Measurements from ENCODE around the gene TAP2. TPM values are rescaled to one million over a fixed set of nuclear protein-coding genes. Genes with fewer than 3 reads are reported as not detected.

The TAP2 gene
- total and polyA plus RNA-seq, 2 experiments from 2014 or later, result 4.9 to 102 TPM

GRCh38 chr6:32847795-32848194 lies 9.3 kb upstream of the TAP2 start (continued):
- TF ChIP-seq, protein P1, sequence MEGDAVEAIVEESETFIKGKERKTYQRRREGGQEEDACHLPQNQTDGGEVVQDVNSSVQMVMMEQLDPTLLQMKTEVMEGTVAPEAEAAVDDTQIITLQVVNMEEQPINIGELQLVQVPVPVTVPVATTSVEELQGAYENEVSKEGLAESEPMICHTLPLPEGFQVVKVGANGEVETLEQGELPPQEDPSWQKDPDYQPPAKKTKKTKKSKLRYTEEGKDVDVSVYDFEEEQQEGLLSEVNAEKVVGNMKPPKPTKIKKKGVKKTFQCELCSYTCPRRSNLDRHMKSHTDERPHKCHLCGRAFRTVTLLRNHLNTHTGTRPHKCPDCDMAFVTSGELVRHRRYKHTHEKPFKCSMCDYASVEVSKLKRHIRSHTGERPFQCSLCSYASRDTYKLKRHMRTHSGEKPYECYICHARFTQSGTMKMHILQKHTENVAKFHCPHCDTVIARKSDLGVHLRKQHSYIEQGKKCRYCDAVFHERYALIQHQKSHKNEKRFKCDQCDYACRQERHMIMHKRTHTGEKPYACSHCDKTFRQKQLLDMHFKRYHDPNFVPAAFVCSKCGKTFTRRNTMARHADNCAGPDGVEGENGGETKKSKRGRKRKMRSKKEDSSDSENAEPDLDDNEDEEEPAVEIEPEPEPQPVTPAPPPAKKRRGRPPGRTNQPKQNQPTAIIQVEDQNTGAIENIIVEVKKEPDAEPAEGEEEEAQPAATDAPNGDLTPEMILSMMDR (conservative IDR thresholded peaks at IDR 0.05; ENCODE audit: low read depth in 2 of 2), result no peak
- TF ChIP-seq STAT1 (IDR thresholded peaks at IDR 0.05; ENCODE audit: unreplicated experiment) (no peak), EZH2phosphoT487 (IDR thresholded peaks at IDR 0.05; ENCODE audit: unreplicated experiment) (no peak), CREB1 (CRISPR knock-in tag; IDR thresholded peaks at IDR 0.05; ENCODE audit: low read depth) (no peak), JUNB (IDR thresholded peaks at IDR 0.05; ENCODE audit: unreplicated experiment) (no peak)

DNA sequence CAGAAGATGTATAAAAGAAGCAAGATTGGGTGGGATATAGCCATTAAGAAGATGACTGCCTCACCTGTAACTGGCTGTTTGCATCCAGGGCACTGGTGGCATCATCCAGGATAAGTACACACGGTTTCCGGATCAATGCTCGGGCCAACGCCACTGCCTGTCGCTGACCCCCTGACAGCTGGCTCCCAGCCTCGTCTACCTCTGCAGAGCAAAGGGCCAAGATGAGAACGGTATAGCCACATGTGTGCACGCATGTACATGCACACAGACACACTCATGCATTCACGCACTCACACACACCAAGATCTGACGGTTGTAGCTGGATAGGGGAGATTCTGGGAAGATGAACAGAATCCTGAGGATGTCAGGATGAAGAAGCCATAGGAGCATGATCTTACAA lies 8.5 kb upstream of the TAP2 start:
- peaks cover 4% of the 10 kb centered on the region for H3K36me3 ChIP-seq (ENCODE audit: insufficient read depth)
- peaks cover 24% of the 10 kb centered on the region for H3K27me3 ChIP-seq (ENCODE audit: insufficient read depth)
- no peak overlapping the region for H3K4me3 ChIP-seq
- 0 out of 2 replicates have a peak, but pooled peaks cover 2% of the 10 kb centered on the region for H3F3A ChIP-seq (replicated peaks; ENCODE audit: low read depth)
- Mint-ChIP-seq H3K9me3 (no peaks in the 10 kb centered on the region; the same call in 2 of the 3 replicates), H3K4me1 (peaks cover 17% of the 10 kb centered on the region), H3K27me3 (ENCODE audit: insufficient read depth, low read depth, poor library complexity) (peaks cover 21% of the 10 kb centered on the region), H3K27ac (no peak overlapping the region), H3K36me3 (ENCODE audit: low read depth) (peaks cover 23% of the 10 kb centered on the region; the same call in 2 of the 3 replicates), H3K4me3 (no peak overlapping the region; the same call in 2 of the 3 replicates)
- ATAC-seq (no peak), DNase-seq (ENCODE audit: low spot score) (no peak)
- no peaks in the 10 kb centered on the region for H3K79me2 ChIP-seq (replicated peaks; ENCODE audit: insufficient read depth)
- no peak overlapping the region for H3K4me2 ChIP-seq
- no peaks in the 10 kb centered on the region for H4K20me1 ChIP-seq (replicated peaks; ENCODE audit: insufficient read depth)
- H3K9me2 ChIP-seq (ENCODE audit: insufficient read depth), result no peaks in the 10 kb centered on the region
- no peak overlapping the region for H2AFZ ChIP-seq
- H3K4me1 ChIP-seq (ENCODE audit: insufficient read depth), result peaks cover 7% of the 10 kb centered on the region
- no peak overlapping the region for H3K27ac ChIP-seq (ENCODE audit: low read depth)
- TF ChIP-seq, protein P2, sequence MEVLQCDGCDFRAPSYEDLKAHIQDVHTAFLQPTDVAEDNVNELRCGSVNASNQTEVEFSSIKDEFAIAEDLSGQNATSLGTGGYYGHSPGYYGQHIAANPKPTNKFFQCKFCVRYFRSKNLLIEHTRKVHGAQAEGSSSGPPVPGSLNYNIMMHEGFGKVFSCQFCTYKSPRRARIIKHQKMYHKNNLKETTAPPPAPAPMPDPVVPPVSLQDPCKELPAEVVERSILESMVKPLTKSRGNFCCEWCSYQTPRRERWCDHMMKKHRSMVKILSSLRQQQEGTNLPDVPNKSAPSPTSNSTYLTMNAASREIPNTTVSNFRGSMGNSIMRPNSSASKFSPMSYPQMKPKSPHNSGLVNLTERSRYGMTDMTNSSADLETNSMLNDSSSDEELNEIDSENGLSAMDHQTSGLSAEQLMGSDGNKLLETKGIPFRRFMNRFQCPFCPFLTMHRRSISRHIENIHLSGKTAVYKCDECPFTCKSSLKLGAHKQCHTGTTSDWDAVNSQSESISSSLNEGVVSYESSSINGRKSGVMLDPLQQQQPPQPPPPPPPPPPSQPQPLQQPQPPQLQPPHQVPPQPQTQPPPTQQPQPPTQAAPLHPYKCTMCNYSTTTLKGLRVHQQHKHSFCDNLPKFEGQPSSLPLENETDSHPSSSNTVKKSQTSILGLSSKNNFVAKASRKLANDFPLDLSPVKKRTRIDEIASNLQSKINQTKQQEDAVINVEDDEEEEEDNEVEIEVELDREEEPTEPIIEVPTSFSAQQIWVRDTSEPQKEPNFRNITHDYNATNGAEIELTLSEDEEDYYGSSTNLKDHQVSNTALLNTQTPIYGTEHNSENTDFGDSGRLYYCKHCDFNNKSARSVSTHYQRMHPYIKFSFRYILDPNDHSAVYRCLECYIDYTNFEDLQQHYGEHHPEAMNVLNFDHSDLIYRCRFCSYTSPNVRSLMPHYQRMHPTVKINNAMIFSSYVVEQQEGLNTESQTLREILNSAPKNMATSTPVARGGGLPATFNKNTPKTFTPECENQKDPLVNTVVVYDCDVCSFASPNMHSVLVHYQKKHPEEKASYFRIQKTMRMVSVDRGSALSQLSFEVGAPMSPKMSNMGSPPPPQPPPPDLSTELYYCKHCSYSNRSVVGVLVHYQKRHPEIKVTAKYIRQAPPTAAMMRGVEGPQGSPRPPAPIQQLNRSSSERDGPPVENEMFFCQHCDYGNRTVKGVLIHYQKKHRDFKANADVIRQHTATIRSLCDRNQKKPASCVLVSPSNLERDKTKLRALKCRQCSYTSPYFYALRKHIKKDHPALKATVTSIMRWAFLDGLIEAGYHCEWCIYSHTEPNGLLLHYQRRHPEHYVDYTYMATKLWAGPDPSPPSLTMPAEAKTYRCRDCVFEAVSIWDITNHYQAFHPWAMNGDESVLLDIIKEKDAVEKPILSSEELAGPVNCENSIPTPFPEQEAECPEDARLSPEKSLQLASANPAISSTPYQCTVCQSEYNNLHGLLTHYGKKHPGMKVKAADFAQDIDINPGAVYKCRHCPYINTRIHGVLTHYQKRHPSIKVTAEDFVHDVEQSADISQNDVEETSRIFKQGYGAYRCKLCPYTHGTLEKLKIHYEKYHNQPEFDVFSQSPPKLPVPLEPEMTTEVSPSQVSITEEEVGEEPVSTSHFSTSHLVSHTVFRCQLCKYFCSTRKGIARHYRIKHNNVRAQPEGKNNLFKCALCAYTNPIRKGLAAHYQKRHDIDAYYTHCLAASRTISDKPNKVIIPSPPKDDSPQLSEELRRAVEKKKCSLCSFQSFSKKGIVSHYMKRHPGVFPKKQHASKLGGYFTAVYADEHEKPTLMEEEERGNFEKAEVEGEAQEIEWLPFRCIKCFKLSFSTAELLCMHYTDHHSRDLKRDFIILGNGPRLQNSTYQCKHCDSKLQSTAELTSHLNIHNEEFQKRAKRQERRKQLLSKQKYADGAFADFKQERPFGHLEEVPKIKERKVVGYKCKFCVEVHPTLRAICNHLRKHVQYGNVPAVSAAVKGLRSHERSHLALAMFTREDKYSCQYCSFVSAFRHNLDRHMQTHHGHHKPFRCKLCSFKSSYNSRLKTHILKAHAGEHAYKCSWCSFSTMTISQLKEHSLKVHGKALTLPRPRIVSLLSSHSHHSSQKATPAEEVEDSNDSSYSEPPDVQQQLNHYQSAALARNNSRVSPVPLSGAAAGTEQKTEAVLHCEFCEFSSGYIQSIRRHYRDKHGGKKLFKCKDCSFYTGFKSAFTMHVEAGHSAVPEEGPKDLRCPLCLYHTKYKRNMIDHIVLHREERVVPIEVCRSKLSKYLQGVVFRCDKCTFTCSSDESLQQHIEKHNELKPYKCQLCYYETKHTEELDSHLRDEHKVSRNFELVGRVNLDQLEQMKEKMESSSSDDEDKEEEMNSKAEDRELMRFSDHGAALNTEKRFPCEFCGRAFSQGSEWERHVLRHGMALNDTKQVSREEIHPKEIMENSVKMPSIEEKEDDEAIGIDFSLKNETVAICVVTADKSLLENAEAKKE (CRISPR knock-in tag; IDR thresholded peaks at IDR 0.05), result no peak
- no peak for TF ChIP-seq CREB1 (CRISPR knock-in tag; IDR thresholded peaks at IDR 0.05; ENCODE audit: low read depth)
- TF ChIP-seq, protein P1 (conservative IDR thresholded peaks at IDR 0.05; ENCODE audit: low read depth in 2 of 2), result no peak
- TF ChIP-seq NANOG (IDR thresholded peaks at IDR 0.05; ENCODE audit: borderline replicate concordance), result no peak
- TF ChIP-seq POLR2AphosphoS5 (IDR thresholded peaks at IDR 0.05; ENCODE audit: low read depth), result no peak
- no peak for TF ChIP-seq ETS1 (IDR thresholded peaks at IDR 0.05)
- no peak for TF ChIP-seq STAT1 (IDR thresholded peaks at IDR 0.05; ENCODE audit: unreplicated experiment)
- TF ChIP-seq, protein P3, sequence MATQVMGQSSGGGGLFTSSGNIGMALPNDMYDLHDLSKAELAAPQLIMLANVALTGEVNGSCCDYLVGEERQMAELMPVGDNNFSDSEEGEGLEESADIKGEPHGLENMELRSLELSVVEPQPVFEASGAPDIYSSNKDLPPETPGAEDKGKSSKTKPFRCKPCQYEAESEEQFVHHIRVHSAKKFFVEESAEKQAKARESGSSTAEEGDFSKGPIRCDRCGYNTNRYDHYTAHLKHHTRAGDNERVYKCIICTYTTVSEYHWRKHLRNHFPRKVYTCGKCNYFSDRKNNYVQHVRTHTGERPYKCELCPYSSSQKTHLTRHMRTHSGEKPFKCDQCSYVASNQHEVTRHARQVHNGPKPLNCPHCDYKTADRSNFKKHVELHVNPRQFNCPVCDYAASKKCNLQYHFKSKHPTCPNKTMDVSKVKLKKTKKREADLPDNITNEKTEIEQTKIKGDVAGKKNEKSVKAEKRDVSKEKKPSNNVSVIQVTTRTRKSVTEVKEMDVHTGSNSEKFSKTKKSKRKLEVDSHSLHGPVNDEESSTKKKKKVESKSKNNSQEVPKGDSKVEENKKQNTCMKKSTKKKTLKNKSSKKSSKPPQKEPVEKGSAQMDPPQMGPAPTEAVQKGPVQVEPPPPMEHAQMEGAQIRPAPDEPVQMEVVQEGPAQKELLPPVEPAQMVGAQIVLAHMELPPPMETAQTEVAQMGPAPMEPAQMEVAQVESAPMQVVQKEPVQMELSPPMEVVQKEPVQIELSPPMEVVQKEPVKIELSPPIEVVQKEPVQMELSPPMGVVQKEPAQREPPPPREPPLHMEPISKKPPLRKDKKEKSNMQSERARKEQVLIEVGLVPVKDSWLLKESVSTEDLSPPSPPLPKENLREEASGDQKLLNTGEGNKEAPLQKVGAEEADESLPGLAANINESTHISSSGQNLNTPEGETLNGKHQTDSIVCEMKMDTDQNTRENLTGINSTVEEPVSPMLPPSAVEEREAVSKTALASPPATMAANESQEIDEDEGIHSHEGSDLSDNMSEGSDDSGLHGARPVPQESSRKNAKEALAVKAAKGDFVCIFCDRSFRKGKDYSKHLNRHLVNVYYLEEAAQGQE (IDR thresholded peaks at IDR 0.05; ENCODE audit: unreplicated experiment), result no peak

All from GM23338 (cell line).